Neuronal stem cell (in vitro differentiated cells): Measurements from ENCODE around the gene NEB. TPM values are rescaled to one million over a fixed set of nuclear protein-coding genes. Genes with fewer than 3 reads are reported as not detected.

Experiments used
- DNase-seq: peaks from one replicate; pipeline ENCODE4 v3.0.0-alpha.2; 2013; ENCODE audit warnings: low spot score
- H2AFZ ChIP-seq: one replicate; pipeline ENCODE4 v1.6.1; 2013; ENCODE audit warnings: mild to moderate bottlenecking, low read length, inconsistent platforms
- H2AK5ac ChIP-seq: 2 replicates; pipeline ENCODE4 v1.6.1; 2013; ENCODE audit warnings: low read depth, mild to moderate bottlenecking, inconsistent platforms, low read length, moderate library complexity, mixed read lengths
- H2BK120ac ChIP-seq: 2 replicates; pipeline ENCODE4 v1.6.1; 2013; ENCODE audit warnings: low read depth, mild to moderate bottlenecking, inconsistent platforms, low read length, moderate library complexity, mixed read lengths
- H2BK12ac ChIP-seq: one replicate; pipeline ENCODE4 v1.6.1; 2013; ENCODE audit warnings: low read length, inconsistent platforms
- H2BK15ac ChIP-seq: 2 replicates; pipeline ENCODE4 v1.6.1; 2013; ENCODE audit warnings: mild to moderate bottlenecking, low read length, inconsistent platforms, mixed read lengths
- H2BK5ac ChIP-seq: one replicate; pipeline ENCODE4 v1.6.1; 2013; ENCODE audit warnings: inconsistent platforms, mild to moderate bottlenecking, low read length, moderate library complexity
- H3K14ac ChIP-seq: one replicate; pipeline ENCODE4 v1.6.1; 2013; ENCODE audit warnings: low read length, inconsistent platforms
- H3K18ac ChIP-seq: 2 replicates; pipeline ENCODE4 v1.6.1; 2013; ENCODE audit warnings: low read length, inconsistent platforms
- H3K23ac ChIP-seq: 2 replicates; pipeline ENCODE4 v1.6.1; 2013; ENCODE audit warnings: low read depth, mild to moderate bottlenecking, mixed read lengths, low read length, inconsistent platforms; ENCODE audit not compliant: poor library complexity
- H3K27ac ChIP-seq: replicated peaks from 3 replicates; pipeline ENCODE4 v1.5.1; 2013; ENCODE audit warnings: low read length, inconsistent platforms
- H3K27me3 ChIP-seq, 3 experiments: 2 replicates each; pipeline ENCODE4 v1.6.1; 2013; ENCODE audit warnings: low read length in 3 of 3, mild to moderate bottlenecking in 2 of 3, inconsistent platforms in 1 of 3, low read depth in 1 of 3, mixed read lengths in 1 of 3, moderate library complexity in 1 of 3; ENCODE audit not compliant: control insufficient read depth in 3 of 3, insufficient read depth in 3 of 3
- H3K36me3 ChIP-seq, 2 donors: replicated peaks in 1 of 2; 2 replicates each; pipeline ENCODE4 v1.6.1; 2013; ENCODE audit warnings: low read length in 2 of 2; ENCODE audit not compliant: control insufficient read depth in 2 of 2, insufficient read depth in 2 of 2
- H3K4ac ChIP-seq: 2 replicates; pipeline ENCODE4 v1.6.1; 2013; ENCODE audit warnings: inconsistent platforms, mild to moderate bottlenecking, low read length, moderate library complexity
- H3K4me1 ChIP-seq, 2 donors: 1 replicate in 1 of 2; 2 replicates in 1 of 2; pipeline ENCODE4 v1.6.1; 2013; ENCODE audit warnings: low read length in 2 of 2, low read depth in 1 of 2; ENCODE audit not compliant: control insufficient read depth in 2 of 2, insufficient read depth in 1 of 2
- H3K4me2 ChIP-seq: one replicate; pipeline ENCODE4 v1.6.1; 2013; ENCODE audit warnings: mild to moderate bottlenecking, low read length, inconsistent platforms; ENCODE audit not compliant: insufficient read depth, poor library complexity, severe bottlenecking
- H3K4me3 ChIP-seq, 2 donors: 2 replicates each; pipeline ENCODE4 v1.5.1; 2013; ENCODE audit warnings: low read length in 2 of 2, mild to moderate bottlenecking in 2 of 2, inconsistent platforms in 1 of 2, moderate library complexity in 1 of 2
- H3K79me1 ChIP-seq: one replicate; pipeline ENCODE4 v1.6.1; 2013; ENCODE audit warnings: low read depth, mild to moderate bottlenecking, inconsistent platforms, low read length, moderate library complexity
- H3K9ac ChIP-seq: one replicate; pipeline ENCODE4 v1.6.1; 2013; ENCODE audit warnings: mild to moderate bottlenecking, low read depth, low read length, inconsistent platforms; ENCODE audit not compliant: poor library complexity
- H3K9me3 ChIP-seq, 2 donors: replicated peaks in 1 of 2; 2 replicates each; pipeline versions ENCODE3 to v1.6.1; 2013; ENCODE audit warnings: low read length in 2 of 2, mild to moderate bottlenecking in 2 of 2, inconsistent platforms in 1 of 2, low read depth in 1 of 2, mixed read lengths in 1 of 2, moderate library complexity in 1 of 2; ENCODE audit not compliant: control insufficient read depth in 2 of 2, insufficient read depth in 1 of 2
- H4K8ac ChIP-seq: one replicate; pipeline ENCODE4 v1.6.1; 2013; ENCODE audit warnings: low read depth, mild to moderate bottlenecking, inconsistent platforms, low read length, moderate library complexity
- H4K91ac ChIP-seq: one replicate; pipeline ENCODE4 v1.6.1; 2013; ENCODE audit warnings: low read length, low read depth, mild to moderate bottlenecking, inconsistent platforms; ENCODE audit not compliant: poor library complexity
- WGBS, 2 donors: extraction: QIAGEN DNeasy Blood & Tissue Kit; methylation state at CpG; one replicate each; pipeline ENCODE4 v1.1.7; 2013; ENCODE audit warnings: missing lambda C conversion rate in 2 of 2, mixed read lengths in 1 of 2; ENCODE audit not compliant: insufficient read length in 2 of 2, insufficient replicate concordance in 1 of 2; ENCODE audit errors: extremely low coverage in 2 of 2; 5-methylcytosine and 5-hydroxymethylcytosine counted together
- polyA plus RNA-seq, 2 experiments: library from polyadenylated mRNA; stranded (reverse); fragments of 200-250 nt; gene quantifications; one replicate each; pipeline ENCODE4 v1.2.3, GENCODE V29; 2013

Gene NEB
- 0.03 TPM for polyA plus RNA-seq (2013, experiment 1 of 2)
- 0.15 TPM for polyA plus RNA-seq (2013, experiment 2 of 2)

DNA sequence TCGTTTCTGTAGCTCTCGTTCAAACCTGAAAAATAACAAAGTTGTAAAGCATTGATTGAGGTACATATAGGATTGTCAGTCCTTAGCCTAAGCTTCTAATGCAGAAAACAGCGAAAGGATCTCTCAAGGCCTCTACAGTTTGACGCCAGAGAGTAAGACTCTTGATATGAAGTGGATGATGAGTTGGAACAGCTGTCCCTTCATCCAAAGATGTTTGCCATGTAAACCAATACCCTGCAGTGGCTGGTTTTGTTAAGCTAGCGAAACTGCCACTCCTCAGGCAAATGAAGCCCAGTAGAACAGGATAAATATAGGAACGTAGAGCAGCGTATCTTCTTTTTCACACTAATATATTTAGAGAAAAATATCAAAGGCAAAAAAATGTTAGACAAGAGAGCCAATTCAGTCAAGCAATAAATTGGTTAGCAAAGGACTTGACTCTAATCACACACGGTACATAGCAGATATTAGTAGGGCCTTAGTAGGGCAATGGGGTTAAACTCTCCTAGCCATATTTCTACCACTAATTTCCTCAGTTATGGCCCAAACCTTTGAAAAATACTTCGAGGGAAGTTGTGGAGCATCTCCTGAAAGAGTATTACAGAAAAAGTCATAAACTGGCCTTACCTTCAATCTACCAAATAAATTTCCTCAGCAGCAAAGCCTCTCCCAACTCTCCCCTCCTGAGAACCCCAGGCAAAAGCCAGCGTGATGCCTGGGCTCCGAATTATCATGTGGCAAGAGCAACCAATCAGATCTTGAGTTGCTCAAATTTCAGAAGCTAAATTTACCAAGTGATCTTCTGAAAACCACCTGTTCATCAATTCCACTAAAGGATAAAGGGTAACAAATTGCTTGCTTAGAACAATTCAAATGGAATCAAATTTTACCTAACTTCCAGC, at the start of gene NEB:
Gene NEB (minus strand): TSS at position 706 of the 902 bp plus-strand sequence. CDS start 1,320 bp downstream, outside the sequence.
- Histone ChIP-seq H3K9me3 (no peaks in the 10 kb centered on the region), H4K91ac (no peak within 1 kb of the TSS), H3K27ac (no peak within 1 kb of the TSS), H3K27me3 (no peaks in the 10 kb centered on the region), H2BK12ac (no peak within 1 kb of the TSS), H2AK5ac (no peak within 1 kb of the TSS), H4K8ac (no peak within 1 kb of the TSS), H2BK15ac (no peak within 1 kb of the TSS), H2BK5ac (no peak within 1 kb of the TSS), H3K4ac (no peak within 1 kb of the TSS), H2BK120ac (no peak within 1 kb of the TSS), H3K14ac (no peak within 1 kb of the TSS), H3K36me3 (no peaks in the 10 kb centered on the region), H2AFZ (no peak within 1 kb of the TSS), H3K79me1 (no peaks in the 10 kb centered on the region), H3K4me1 (peaks cover 2% of the 10 kb centered on the region in 2 donors), H3K9ac (no peak within 1 kb of the TSS), H3K4me2 (no peak within 1 kb of the TSS), H3K18ac (no peak within 1 kb of the TSS), H3K23ac (no peak within 1 kb of the TSS), H3K4me3 (no peak within 1 kb of the TSS)
- WGBS, 2 donors = no CpG with 5 or more reads among the region's 11 CpGs
- DNase-seq = no peak

DNA sequence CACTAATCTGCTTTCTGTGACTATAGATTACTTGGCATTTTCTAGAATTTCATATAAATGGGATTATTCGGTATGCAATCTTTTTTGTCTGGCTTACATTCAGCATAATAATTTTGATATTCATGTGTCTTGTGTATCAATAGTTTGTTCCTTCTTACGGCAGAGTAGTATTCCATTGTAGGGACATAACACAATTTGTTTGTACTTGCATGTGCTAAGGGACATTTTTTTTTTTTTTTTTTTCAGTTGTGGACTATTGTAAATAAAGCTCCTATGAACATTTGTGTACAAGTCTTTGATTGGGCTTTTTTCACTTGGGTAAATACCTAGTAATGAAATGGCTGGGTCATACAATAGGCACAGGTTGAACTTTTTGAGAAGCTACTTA, 48.9 kb upstream of the NEB start:
- H2AK5ac ChIP-seq = no peak overlapping the region
- no peak overlapping the region for H4K91ac ChIP-seq
- H3K4me3 ChIP-seq = no peak overlapping the region
- no peak overlapping the region for H3K9ac ChIP-seq
- H3K4me2 ChIP-seq = no peak overlapping the region
- H3K23ac ChIP-seq = no peak overlapping the region
- H3K14ac ChIP-seq = no peak overlapping the region
- no peak overlapping the region for H3K27ac ChIP-seq
- no peak overlapping the region for H2BK15ac ChIP-seq
- no peaks in the 10 kb centered on the region for H3K9me3 ChIP-seq
- H2AFZ ChIP-seq = no peak overlapping the region
- H3K36me3 ChIP-seq = peaks cover 3 to 29% of the 10 kb centered on the region in 2 donors
- no peak overlapping the region for H2BK12ac ChIP-seq
- no CpG with 5 or more reads among the region's 2 CpGs for WGBS, 2 donors
- no peaks in the 10 kb centered on the region for H3K27me3 ChIP-seq
- H3K79me1 ChIP-seq = no peaks in the 10 kb centered on the region
- no peak overlapping the region for H2BK120ac ChIP-seq
- H3K4me1 ChIP-seq = peaks cover 0 to 12% of the 10 kb centered on the region in 2 donors
- H3K18ac ChIP-seq = no peak overlapping the region
- H2BK5ac ChIP-seq = no peak overlapping the region
- no peak overlapping the region for H4K8ac ChIP-seq
- no peak overlapping the region for H3K4ac ChIP-seq
- DNase-seq = no peak

DNA sequence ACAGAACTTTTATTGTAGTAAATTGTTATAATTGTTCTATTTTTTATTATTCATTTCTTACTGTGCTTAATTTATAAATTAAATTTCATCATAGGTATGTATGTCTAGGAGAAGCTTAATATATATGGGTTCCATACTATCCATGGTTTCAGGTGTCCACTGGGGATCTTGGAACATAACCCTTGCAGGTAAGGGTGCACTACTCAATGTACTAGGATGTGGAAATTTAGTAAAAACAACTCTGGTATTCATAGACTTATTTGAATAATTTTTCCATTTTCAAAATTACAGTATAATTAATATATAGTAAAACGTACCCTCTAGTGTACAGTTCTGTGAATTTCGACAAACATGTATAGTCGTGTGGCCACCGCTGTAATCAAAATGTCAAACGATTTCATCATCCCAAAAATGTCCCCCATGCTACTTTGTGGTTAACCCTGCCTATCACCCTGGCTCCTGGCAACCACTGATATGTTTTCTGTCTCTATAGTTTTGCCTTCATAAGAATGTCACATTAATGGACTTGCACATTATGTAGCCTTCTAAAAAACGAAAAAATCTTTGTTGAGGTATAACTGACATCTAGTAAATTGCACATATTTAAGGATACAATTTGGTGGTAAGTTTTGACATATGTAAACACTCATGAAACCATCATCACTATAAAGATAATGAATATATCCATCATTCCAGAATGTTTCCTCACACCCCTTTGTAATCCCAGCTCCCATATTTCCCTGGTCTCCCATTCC, 48.3 kb upstream of the NEB start:
- Histone ChIP-seq H3K79me1 (no peaks in the 10 kb centered on the region), H3K4ac (no peak overlapping the region), H2AK5ac (no peak overlapping the region), H2BK5ac (no peak overlapping the region), H3K27me3 (no peaks in the 10 kb centered on the region), H3K4me2 (no peak overlapping the region), H2BK15ac (no peak overlapping the region), H3K27ac (no peak overlapping the region), H3K4me1 (peaks cover 0 to 12% of the 10 kb centered on the region in 2 donors), H3K9ac (no peak overlapping the region), H3K9me3 (no peaks in the 10 kb centered on the region), H4K91ac (no peak overlapping the region), H4K8ac (no peak overlapping the region), H3K36me3 (peaks cover 3 to 25% of the 10 kb centered on the region in 2 donors), H3K4me3 (no peak overlapping the region), H2BK120ac (no peak overlapping the region), H3K18ac (no peak overlapping the region), H3K23ac (no peak overlapping the region), H2BK12ac (no peak overlapping the region), H3K14ac (no peak overlapping the region), H2AFZ (no peak overlapping the region)
- no peak for DNase-seq
- WGBS, 2 donors = no CpG with 5 or more reads among the region's 6 CpGs

GRCh38 chr2:151781642-151782041, 47.4 kb upstream of the NEB start:
- Histone ChIP-seq H3K18ac (no peak overlapping the region), H3K36me3 (peaks cover 3 to 28% of the 10 kb centered on the region in 2 donors), H3K4me3 (no peak overlapping the region), H2AFZ (no peak overlapping the region), H3K4me1 (peaks cover 0 to 11% of the 10 kb centered on the region in 2 donors), H3K9me3 (no peaks in the 10 kb centered on the region), H2AK5ac (no peak overlapping the region), H4K8ac (no peak overlapping the region), H3K27me3 (no peaks in the 10 kb centered on the region), H3K79me1 (no peaks in the 10 kb centered on the region), H4K91ac (no peak overlapping the region), H3K27ac (no peak overlapping the region), H3K4me2 (no peak overlapping the region), H2BK15ac (no peak overlapping the region), H3K9ac (no peak overlapping the region), H3K23ac (no peak overlapping the region), H2BK12ac (no peak overlapping the region), H3K4ac (no peak overlapping the region), H3K14ac (no peak overlapping the region), H2BK120ac (no peak overlapping the region), H2BK5ac (no peak overlapping the region)
- no peak for DNase-seq
- no CpG with 5 or more reads among the region's 4 CpGs for WGBS, 2 donors
